CD4-positive, alpha-beta T cell treated with Interleukin-2 at 100 ng/mL for 4 hours (primary cell): ENCODE results near the gene LSR.
"Not testable (repeated sequence)": the region's sequence is repeated elsewhere in the genome, so short reads cannot be mapped to it uniquely, and the experiment has no call there.

Experiments used
- DNase-seq: peaks from one replicate; pipeline ENCODE4 v3.0.0-alpha.2; 2020; ENCODE audit warnings: low spot score

Gene LSR

DNA sequence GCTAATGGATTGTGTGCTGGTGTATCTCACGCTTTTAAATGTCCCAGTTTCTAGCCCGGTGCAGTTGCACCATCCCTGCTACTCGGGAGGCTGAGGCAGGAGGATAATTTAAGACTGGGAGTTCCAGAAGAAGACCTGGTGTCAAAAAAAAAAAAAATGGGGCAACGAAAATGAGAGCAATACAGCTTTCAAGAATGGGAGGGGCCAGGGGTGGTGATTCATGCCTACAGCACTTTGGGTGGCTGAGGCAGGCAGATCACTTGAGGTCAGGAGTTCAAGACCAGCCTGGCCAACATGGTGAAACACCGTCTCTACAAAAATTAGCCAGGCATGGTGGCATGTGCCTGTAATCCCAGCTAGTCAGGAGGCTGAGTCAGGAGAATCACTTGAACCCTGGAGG, 37.3 kb downstream of the LSR start:
- DNase-seq, result not testable (repeated sequence)

DNA sequence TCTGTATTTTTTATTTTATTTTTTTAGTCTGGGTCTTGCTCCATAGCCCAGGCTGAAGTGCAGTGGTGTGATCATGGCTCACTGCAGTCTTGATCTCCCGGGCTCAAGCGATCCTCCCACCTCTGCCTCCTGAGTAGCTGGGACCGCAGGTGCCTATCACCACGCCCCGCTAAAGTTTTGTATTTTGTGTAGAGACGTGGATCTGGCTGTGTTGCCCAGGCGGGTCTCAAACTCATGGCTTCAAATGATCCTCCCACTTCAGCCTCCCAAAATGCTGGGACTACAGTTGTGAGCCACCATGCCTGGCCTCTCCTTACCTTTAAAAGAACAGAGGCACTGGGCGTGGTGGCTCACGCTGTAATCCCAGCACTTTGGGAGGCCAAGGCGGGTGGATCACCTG, 38.9 kb downstream of the LSR start:
- no peak for DNase-seq

DNA sequence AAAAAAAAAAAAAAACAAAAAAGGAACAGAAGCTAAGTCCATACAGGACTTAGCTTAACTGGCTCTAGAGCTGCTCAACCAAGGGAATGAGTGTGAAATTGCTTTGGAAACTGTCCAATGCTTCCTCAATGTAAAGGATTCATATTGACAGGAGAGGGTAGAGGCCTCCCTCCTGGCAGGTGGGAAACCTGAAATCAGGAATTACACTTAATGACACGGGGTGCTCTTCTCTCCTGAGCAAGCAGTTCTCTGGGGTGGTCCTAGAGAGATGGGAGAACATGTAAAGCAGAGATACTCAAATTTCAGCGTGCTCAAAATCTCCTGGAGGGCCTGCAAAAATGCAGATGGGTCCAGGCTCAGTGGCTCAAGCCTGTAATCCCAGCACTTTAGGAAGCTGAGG, 39.5 kb downstream of the LSR start:
- DNase-seq, result no peak

DNA sequence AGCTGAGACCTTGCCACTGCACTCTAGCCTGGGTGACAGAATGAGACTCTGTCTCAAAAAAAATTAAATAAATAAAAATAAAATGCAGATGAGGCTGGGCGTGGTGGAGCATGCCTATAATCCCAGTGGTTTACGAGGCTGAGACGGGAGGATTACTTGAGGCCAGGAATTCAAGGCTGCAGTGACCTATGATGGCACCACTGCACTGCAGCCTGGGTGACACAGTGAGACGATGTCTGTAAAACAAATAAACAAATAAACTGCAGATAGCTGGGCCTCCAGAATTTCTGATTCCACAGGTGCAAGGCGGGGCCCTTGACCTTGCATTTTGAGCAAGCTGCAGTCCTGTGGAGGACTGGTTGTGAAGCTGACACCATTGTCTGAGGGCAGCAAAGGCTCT, 40.1 kb downstream of the LSR start:
- no peak for DNase-seq

DNA sequence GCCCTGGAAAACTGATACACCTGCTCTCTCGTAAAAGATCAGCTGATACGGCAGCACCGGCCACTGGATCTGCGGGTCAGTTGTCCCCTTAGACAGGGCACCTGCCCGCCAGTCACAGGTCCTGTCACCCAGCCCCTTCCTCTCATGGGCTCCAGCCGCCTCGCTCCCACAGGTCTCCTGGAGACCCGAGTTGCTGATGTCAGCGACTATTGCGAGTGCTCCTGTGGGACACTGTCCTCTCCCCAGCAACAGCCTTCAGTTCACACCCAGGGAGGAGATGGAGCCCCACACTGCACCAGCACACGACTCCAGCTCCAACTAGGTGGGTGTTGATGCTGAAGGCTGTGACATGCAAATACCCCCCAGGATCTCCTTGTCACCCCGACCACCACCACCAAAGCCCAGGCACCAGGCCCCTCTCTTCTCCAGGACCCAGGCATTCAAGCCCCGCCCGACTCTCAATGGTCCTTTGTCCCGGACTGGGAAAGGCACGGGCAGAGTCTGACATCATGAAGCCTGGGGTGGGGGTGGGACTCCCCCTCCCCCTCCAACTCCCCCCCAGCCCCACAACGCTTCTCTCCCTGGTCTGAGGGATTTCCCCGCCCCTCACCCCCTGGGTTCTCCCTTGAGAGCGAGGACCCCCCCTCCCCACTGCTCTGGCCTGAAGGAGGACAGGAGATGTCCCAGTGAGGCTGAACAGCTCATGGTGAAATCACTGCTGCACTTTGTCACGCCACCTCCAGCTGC, 41.8 kb downstream of the LSR start:
- DNase-seq, result no peak

DNA sequence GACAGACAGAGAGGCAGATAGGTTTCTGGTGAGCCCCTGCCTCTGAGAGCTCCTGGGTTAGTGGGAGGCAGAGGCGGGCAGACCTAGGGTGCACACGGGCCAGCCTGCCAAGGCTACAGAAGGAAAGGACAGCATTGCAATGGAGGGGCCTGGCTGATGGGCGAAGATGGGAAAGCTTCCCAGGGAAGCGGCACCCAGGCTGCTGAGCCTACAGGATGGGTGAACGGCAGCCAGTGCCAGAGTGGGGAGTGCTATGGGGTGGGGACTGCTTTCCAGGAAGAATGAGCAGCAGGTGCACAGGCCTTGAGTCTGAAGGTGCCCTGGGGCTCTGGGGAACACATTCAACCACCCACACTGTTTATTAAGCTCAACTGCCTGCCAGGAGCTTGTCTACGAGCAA, 42.5 kb downstream of the LSR start:
- DNase-seq, result no peak

DNA sequence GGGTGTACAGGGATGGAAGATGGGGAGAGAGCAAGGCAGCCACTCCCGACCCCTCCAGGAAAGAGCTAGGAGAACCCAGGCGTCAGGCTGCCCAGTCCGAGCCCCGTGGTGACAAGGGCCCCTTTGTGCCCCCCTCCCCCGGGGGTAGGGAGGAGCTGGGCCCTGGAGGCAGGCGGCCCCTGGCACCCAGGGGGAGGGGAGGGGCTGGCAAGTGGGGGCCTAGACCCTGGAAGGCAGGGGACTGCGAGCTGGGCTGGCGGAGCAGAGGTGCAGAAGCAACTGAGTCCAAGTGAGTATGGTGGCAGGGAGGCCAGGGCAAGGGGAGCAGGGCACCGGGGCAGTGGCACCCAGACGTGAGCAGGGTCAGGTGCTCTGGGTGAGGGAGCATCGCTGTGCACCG, 43.1 kb downstream of the LSR start, which contains the start of gene MAG:
Gene MAG, plus strand, starts transcription at position 246 of the 400 bp plus-strand sequence. CDS start 3,248 bp downstream, outside the sequence.
- DNase-seq, result no peak

DNA sequence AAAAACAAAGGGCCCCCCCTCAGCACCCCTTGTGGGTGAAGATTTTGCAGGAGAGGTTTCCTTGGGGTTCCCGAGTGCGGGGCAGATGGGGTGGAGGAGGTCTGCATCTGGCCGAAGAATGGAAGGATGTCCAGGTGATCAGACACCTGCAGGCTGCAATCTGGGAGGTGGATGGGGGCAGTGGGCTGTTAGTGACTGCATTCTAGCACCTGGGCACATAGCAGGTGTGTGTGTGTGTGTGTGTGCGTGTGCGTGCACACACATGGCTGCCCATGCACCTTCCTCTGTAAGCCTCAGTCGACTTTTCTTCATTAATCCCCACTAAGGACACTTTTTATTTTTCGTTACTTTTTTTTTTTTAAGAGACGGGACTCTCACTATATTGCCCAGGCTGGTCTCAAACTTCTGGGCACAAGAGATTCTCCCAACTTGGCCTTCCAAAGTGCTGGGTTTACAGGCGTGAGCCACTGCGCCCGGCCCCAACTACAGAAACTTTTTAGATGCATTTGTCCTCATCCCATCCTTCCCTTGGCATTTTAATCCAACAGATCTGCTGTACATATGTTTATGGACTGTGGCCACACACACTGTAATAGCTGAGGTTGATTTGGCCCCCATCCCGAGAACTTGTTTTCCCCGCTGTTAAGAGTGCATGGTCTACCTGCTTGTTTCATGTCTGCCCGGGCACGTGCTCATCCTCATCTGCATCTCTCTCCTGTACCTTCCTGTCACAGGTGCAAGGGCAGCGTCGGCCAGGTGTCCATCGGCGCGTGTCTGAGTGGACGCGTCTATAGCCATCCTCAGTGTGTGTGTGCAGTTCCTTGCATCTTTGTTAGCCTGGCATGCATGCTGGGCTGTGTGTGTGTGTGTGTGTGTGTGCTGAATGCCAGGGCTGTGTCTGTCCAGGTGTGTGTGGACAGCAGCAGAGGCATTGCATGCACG, 43.9 kb downstream of the LSR start:
- DNase-seq, result no peak

DNA sequence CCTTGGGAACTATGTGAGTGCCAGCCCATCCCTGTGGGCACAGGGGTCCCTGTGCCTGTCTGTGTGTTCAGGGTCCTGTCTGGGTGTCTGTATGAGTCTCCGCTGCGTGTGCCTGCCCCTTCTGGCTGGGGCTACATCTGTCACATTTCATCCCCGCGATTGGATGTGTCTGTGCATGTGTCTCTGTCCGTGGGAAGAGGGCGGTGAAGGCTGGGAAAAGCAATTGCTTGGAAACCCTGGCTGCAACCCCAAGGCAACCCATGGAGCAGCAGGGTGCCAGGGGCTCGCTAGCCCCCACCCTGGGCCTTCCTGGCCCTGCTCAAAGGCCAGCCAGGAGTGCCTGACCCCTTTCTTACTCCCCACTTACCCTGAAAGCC, 44.5 kb downstream of the LSR start:
- DNase-seq, result no peak

DNA sequence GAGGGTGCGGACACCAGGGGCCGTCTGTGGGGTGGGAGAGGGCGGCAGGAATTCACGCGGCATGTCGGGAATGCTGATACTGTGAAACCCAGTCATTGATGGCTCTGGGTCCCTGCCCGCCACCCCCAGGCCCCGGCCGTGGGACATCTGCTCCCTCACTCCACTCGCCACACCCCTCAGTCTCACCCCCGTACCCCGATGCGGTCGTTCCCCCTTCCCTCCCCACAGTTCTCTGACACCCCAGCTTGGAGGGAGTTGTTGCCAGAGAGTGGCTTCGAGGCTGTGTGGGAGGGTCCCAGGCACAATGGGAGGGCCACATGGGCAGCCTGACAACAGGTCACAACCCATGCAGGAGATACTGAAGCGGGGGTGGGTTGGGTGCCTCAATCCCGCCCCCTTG, 45.0 kb downstream of the LSR start:
- no peak for DNase-seq

DNA sequence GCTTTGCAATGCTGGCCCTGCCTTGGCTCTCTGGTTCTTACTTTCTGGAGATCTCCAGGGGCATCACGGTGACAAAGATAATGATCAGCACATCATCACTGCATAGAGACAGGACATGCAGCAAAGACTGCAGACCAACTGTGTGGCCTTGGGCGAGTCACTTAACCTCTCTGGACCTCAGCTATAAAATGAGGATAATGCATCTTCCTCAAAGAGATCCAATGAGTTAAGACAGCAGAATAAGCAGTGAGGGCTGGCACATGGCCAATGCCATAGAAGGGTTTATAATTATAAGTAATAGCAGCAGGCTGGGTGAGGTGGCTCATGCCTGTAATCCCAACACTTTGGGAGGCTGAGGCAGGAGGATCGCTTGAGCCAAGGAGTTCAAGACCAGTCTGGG, 45.5 kb downstream of the LSR start:
- DNase-seq, result no peak

DNA sequence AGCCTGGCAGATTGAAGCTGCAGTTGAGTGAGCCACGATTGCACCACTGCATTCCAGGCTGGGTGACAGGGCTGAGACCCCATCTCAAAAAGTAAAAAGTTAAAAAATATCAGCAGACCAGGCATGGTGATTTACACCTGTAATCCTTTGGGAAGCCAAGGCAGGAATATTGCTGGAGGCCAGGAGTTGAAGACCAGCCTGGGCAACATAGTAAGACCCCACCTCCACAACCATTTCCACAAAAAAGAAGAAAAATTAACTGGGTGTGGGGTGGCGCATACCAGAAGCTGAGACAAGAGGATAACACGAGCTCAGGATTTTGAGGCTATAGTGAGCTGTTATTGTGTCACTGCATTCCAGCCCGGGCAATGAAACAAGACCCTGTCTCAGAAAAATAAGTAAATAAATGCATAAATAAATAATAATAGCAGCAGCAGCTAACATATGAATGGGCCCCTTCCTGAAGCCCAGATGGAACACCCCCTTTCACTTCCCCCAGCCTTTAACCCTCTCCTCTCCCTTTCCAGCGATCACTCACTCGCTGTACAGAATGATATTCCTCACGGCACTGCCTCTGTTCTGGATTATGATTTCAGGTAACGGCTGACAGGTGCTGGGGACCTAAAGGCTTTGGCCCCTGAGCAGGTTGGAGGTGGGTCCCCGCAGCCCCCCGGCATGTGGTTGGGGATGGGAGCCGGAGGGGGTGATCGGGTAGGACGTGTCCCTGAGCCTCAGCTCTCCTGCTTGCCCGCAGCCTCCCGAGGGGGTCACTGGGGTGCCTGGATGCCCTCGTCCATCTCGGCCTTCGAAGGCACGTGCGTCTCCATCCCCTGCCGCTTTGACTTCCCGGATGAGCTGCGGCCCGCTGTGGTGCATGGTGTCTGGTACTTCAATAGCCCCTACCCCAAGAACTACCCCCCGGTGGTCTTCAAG, 46.3 kb downstream of the LSR start:
- no peak for DNase-seq

DNA sequence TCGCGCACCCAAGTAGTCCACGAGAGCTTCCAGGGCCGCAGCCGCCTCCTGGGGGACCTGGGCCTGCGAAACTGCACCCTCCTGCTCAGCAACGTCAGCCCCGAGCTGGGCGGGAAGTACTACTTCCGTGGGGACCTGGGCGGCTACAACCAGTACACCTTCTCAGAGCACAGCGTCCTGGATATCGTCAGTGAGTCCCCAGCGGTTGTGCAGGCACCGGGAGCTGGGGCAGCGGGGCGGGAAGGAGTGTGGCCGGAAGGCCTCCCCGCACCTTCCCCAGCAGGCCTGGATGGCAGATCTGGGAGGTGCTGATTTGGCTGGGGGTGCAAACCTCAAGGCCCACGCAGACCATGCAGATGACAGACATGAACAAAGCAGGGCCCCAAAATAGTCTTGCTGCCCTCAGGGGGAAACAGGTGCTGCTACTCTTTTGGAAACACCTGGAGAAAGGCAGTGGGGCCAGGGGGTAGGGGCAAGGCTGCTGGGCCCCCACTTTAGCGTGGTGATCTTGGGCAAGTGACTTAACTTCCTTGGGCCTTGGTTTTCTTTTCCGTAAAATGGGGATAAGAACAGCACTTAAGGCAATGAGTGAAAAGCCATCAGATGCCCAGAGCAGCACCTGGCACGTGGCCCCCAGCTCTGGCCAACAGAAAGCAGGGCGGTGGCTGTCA, 47.1 kb downstream of the LSR start:
- DNase-seq, result peak; percentile 22

DNA sequence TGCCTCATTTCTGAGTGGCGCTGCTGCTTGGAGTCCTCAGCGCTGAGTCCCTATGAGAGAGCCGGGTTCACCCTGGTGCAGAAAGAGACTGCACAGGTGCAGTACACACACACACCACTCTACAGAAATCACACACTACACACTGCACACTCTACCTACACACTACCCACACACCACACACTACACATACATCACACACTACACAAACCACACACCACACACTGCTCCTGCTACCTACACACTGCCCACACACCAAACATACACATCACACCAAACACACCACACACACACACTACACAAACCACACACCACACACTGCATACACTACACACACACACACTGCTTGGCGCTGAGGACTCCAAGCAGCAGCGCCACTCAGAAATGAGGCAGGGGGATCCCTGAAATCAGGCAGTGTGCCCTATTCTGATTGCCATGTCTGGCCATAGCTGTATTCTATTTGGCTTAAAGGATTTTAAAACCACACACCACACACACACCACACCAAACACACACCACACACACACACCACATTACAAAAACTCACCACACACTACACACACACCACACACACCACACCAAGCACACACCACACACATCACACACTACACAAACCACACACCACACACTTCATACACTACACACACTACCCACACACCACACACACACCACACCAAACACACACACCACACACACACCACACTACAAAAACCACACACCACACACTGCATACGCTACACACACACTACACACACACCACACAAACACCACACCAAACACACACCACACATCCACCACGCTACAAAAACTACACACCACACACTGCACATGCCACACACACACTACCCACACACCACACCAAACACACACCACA, 48.1 kb downstream of the LSR start:
- no peak for DNase-seq

DNA sequence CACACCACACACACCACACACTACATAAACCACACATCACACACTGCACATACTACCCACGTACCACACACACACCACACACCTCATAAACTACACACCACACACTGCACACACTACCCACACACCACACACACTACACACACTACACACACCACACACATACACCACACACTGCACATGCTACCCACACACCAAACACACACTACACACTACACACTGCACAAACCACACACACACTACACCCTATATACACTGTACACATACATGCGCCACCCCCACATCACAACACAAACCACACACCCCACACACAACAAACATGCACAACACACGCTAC, 48.7 kb downstream of the LSR start:
- no peak for DNase-seq

DNA sequence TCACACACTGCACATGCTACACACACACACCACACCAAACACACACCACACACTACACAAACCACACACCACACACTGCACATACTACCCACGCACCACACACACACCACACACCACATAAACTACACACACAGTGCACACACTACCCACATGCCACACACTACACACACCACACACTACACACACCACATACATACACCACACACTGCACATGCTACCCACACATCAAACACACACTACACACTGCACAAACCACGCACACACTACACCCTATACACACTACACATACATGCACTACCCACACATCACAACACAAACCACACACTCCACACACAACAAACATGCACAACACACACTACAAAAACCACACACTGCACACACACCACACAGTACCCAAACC, 49.1 kb downstream of the LSR start:
- DNase-seq, result no peak

DNA sequence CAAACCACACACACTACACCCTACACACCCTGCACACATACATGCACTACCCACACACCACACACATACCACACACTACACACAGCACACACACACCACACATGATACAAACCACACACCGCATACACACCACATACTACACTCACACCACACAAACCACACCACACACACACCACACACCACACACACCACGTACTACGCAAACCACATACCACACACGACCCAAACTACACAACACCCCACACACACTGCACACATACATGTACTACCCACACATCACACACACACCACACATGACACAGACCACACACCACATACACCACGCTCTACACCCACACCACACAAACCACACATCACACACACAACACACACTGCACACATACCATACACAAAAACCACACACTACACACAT, 49.8 kb downstream of the LSR start:
- no peak for DNase-seq

DNA sequence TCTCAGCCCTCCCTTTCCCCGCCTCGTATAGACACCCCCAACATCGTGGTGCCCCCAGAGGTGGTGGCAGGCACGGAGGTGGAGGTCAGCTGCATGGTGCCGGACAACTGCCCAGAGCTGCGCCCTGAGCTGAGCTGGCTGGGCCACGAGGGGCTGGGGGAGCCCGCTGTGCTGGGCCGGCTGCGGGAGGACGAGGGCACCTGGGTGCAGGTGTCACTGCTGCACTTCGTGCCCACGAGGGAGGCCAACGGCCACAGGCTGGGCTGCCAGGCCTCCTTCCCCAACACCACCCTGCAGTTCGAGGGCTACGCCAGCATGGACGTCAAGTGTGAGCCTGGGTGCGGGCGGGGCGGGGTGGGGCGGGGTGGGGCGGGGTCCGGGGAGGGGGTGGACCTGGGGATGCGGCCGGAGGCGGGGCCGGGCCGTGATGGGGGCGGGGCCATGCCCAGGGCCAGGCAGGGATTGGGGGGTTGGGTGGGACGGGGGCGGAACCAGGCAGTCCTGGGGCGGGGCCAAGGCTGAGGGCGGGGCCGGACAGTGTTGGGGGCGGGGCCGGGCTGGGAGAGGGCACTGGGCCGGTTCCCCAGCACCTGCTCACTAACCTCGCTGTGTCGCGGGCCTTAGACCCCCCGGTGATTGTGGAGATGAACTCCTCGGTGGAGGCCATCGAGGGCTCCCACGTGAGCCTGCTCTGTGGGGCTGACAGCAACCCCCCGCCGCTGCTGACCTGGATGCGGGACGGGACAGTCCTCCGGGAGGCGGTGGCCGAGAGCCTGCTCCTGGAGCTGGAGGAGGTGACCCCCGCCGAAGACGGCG, 50.9 kb downstream of the LSR start:
- no peak for DNase-seq

DNA sequence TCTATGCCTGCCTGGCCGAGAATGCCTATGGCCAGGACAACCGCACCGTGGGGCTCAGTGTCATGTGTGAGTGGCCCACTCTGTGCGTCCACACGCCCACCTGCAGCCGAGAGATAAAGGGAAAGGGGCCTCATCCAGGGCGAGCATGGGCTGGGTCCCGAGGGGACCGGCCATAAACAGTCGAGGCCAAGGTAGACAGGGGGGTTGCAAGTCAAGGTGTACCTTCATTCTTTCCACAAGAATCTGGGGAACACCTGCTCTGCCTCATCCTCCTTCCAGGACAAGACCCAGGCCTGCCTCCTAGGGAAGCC, 51.5 kb downstream of the LSR start:
- DNase-seq, result no peak

DNA sequence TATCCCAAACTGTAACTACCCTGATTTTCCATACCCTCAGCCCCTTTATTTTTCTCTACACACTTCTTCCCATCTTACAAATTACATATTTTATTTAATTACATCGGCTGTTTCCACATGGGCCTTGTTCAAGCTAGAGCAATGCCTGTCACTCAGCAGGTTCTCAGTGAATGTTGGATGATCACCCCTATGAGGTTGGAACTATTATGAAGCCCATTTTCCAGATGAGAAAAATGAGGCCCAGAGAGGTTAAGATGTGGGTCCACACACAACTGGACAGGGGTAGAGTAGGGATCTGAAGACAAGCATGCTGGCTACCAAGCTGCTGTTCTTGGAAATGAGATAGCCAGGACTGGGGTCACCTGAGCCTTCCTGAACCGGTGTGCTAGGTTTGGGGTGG, 53.2 kb downstream of the LSR start:
- DNase-seq, result no peak
